K562 (cell line): Measurements from ENCODE around the gene SNX33. TPM values are rescaled to one million over a fixed set of nuclear protein-coding genes. Genes with fewer than 3 reads are reported as not detected.

Experiments
- CBFA2T2 ChIP-seq: fragments of 450-650 bp; conservative IDR thresholded peaks from 2 replicates; pipeline ENCODE4 v1.6.1; 2017; ENCODE audit warnings: mild to moderate bottlenecking
- CBX8 ChIP-seq: fragments of 200-600 bp; sonication (generic); IDR thresholded peaks from 2 replicates; pipeline ENCODE4 v1.6.1; 2012; ENCODE audit warnings: borderline replicate concordance, mixed run types, low read depth, mild to moderate bottlenecking, moderate library complexity, mixed read lengths, low read length, control low read depth, inconsistent platforms; ENCODE audit not compliant: poor library complexity, severe bottlenecking; ENCODE audit errors: extremely low read depth
- CXXC5 ChIP-seq: fragments of 250-450 bp; sonication (Bioruptor Pico); IDR thresholded peaks from 2 replicates; pipeline ENCODE4 v1.8.0; 2022; ENCODE audit warnings: inconsistent platforms, mild to moderate bottlenecking, moderate library complexity
- HDAC3 ChIP-seq: fragments of 450-650 bp; IDR thresholded peaks from 2 replicates; pipeline ENCODE4 v1.6.1; 2018; ENCODE audit warnings: borderline replicate concordance, mild to moderate bottlenecking, moderate library complexity; ENCODE audit not compliant: partially characterized antibody
- KAT8 ChIP-seq: fragments of 450-650 bp; IDR thresholded peaks from 2 replicates; pipeline ENCODE4 v1.6.1; 2016; ENCODE audit warnings: low read depth, mild to moderate bottlenecking
- MAFG ChIP-seq: fragments of 450-650 bp; conservative IDR thresholded peaks from 2 replicates; pipeline ENCODE4 v1.6.1; 2016; ENCODE audit warnings: missing genetic modification characterization, missing compliant biosample characterization
- MCM2 ChIP-seq: fragments of 450-650 bp; IDR thresholded peaks from 2 replicates; pipeline ENCODE4 v1.6.1; 2017; ENCODE audit warnings: low read depth, mild to moderate bottlenecking
- MTA1 ChIP-seq: fragments of 450-650 bp; IDR thresholded peaks from 2 replicates; pipeline ENCODE4 v1.6.1; 2017; ENCODE audit warnings: borderline replicate concordance
- MTF1 ChIP-seq: fragments of 250-450 bp; sonication (Bioruptor Pico); IDR thresholded peaks from 2 replicates; pipeline ENCODE4 v1.9.0; 2021; ENCODE audit warnings: moderate library complexity, mild to moderate bottlenecking, inconsistent platforms, borderline replicate concordance
- MYNN ChIP-seq, 2 experiments: sonication (generic); formaldehyde crosslinking in 1 of 2; IDR thresholded peaks; 2 replicates each; pipeline versions ENCODE4 v1.5.0 to v1.6.1; 2016 to 2020; ENCODE audit warnings: antibody characterized with exemption in 1 of 2, missing genetic modification reagents in 1 of 2
- NFIC ChIP-seq: fragments of 450-650 bp; IDR thresholded peaks from 2 replicates; pipeline ENCODE4 v1.6.1; 2017; ENCODE audit warnings: mild to moderate bottlenecking, inconsistent platforms
- POLR2AphosphoS5 ChIP-seq: IDR thresholded peaks from 2 replicates; pipeline ENCODE4 v1.6.1; 2011; ENCODE audit warnings: mild to moderate bottlenecking, low read depth, low read length, moderate library complexity; ENCODE audit not compliant: control insufficient read depth, insufficient read depth
- RFX7 ChIP-seq: fragments of 250-450 bp; sonication (Bioruptor Pico); IDR thresholded peaks from 2 replicates; pipeline ENCODE4 v1.5.1; 2021; ENCODE audit warnings: mild to moderate bottlenecking
- SMARCE1 ChIP-seq: fragments of 450-650 bp; IDR thresholded peaks from 2 replicates; pipeline ENCODE4 v1.7.1; 2016; ENCODE audit warnings: mild to moderate bottlenecking
- SOX6 ChIP-seq: fragments of 450-650 bp; IDR thresholded peaks from 2 replicates; pipeline ENCODE4 v1.6.1; 2014; ENCODE audit warnings: mild to moderate bottlenecking
- SRF ChIP-seq, 2 experiments: fragments of 250-450, 450-650 bp in 1 of 2; sonication (Bioruptor Pico) in 1 of 2; sonication (generic) in 1 of 2; formaldehyde crosslinking; IDR thresholded peaks; 2 replicates each; pipeline versions ENCODE4 v1.5.0 to v1.5.1; 2020 to 2022; ENCODE audit warnings: mild to moderate bottlenecking in 1 of 2, missing genetic modification reagents in 1 of 2
- SRSF7 ChIP-seq: fragments of 200-400 bp; formaldehyde crosslinking; optimal IDR thresholded peaks from 2 replicates; pipeline ENCODE3; 2017; ENCODE audit warnings: mild to moderate bottlenecking, low read depth, low read length
- TCF3 ChIP-seq: sonication (generic); formaldehyde crosslinking; IDR thresholded peaks from 2 replicates; pipeline ENCODE4 v1.4.0; 2020; ENCODE audit warnings: mild to moderate bottlenecking, missing genetic modification reagents
- VEZF1 ChIP-seq: fragments of 200-800 bp; sonication (Bioruptor generic); IDR thresholded peaks from 2 replicates; pipeline ENCODE4 v1.6.1; 2017; ENCODE audit warnings: missing genetic modification characterization, missing compliant biosample characterization
- ZKSCAN1 ChIP-seq: fragments of 150-350 bp; IDR thresholded peaks from 2 replicates; pipeline ENCODE4 v1.6.1; 2016; ENCODE audit warnings: low read depth, low read length
- ZNF134 ChIP-seq: fragments of 250-450 bp; sonication (Bioruptor Pico); conservative IDR thresholded peaks from 2 replicates; pipeline ENCODE4 v1.4.0; 2020
- ZNF444 ChIP-seq: fragments of 250-450 bp; sonication (Bioruptor Pico); IDR thresholded peaks from 2 replicates; pipeline ENCODE4 v1.4.0; 2020; ENCODE audit warnings: mild to moderate bottlenecking, moderate library complexity
- ZSCAN29 ChIP-seq: fragments of 450-650 bp; IDR thresholded peaks from 2 replicates; pipeline ENCODE4 v1.6.1; 2017
- polyA plus RNA-seq, 8 experiments: library from polyadenylated mRNA; depleted of rRNA in 4 of 8; stranded (reverse) in 5 of 8; unstranded in 3 of 8; fragments of >200 nt; fragmentation: Nextera tagmentation in 2 of 8; fragmentation: Illumina TruSeq in 1 of 8; extraction: Ambion mirVana in 2 of 8; extraction: Trizol in 1 of 8; gene quantifications; 2 replicates each; pipeline versions ENCODE4 v1.2.1 to v1.2.3, GENCODE V29; 2011 to 2014; ENCODE audit warnings: inconsistent platforms in 1 of 8, missing spikeins in 1 of 8
- total RNA-seq, 7 experiments: library from RNA; depleted of rRNA in 6 of 7; stranded (reverse); fragments of >200 nt in 6 of 7; fragmentation: Illumina TruSeq in 2 of 7; extraction: Trizol in 2 of 7; gene quantifications; 2 replicates each; pipeline versions ENCODE4 v1.2.1 to v1.2.3, GENCODE V29; 2011 to 2021; ENCODE audit warnings: low replicate concordance in 1 of 7
- TF ChIP-seq, protein P1 (sequence below): fragments of 450-650 bp; formaldehyde crosslinking; IDR thresholded peaks from 2 replicates; pipeline ENCODE4 v1.4.0; 2022; ENCODE audit warnings: missing genetic modification characterization
- TF ChIP-seq, protein P2 (sequence below): fragments of 250-450 bp; sonication (Bioruptor Pico); IDR thresholded peaks from 2 replicates; pipeline ENCODE4 v1.8.0; 2021; ENCODE audit warnings: moderate library complexity, mild to moderate bottlenecking, inconsistent platforms

SNX33 gene
- total and polyA plus RNA-seq, 9 of the 15 experiments (the other 6 are each of a cell fraction or from before 2014, with no cell fraction given), result 1.4 to 14.1 (median 8.2) TPM

- TF ChIP-seq VEZF1 (CRISPR knock-in tag) (peak; percentile 68), ZNF444 (CRISPR knock-in tag) (no peak), SRF (CRISPR knock-in tag; IDR thresholded peaks at IDR 0.05) (no peak), HDAC3 (no peak), SOX6 (no peak), CXXC5 (CRISPR knock-in tag) (no peak), ZKSCAN1 (peak; percentile 62; the same call in 1 of the 2 replicates), MYNN (IDR thresholded peaks at IDR 0.05) (0 out of 2 replicates have a peak, but pooled peaks have one; percentile 37), MYNN (CRISPR knock-in tag; IDR thresholded peaks at IDR 0.05) (no peak), ZSCAN29 (no peak), TCF3 (CRISPR knock-in tag) (peak; percentile 84), POLR2AphosphoS5 (peak; percentile 50; the same call in 1 of the 2 replicates), MAFG (tag) (no peak), RFX7 (CRISPR knock-in tag) (no peak), SMARCE1 (no peak), NFIC (0 out of 2 replicates have a peak, but pooled peaks have one; percentile 32), CBFA2T2 (peak; percentile 74), KAT8 (no peak), MTA1 (no peak), SRSF7 (no peak), CBX8 (no peak), ZNF134 (no peak), MCM2 (no peak), MTF1 (CRISPR knock-in tag) (no peak)
- TF ChIP-seq, protein P1, sequence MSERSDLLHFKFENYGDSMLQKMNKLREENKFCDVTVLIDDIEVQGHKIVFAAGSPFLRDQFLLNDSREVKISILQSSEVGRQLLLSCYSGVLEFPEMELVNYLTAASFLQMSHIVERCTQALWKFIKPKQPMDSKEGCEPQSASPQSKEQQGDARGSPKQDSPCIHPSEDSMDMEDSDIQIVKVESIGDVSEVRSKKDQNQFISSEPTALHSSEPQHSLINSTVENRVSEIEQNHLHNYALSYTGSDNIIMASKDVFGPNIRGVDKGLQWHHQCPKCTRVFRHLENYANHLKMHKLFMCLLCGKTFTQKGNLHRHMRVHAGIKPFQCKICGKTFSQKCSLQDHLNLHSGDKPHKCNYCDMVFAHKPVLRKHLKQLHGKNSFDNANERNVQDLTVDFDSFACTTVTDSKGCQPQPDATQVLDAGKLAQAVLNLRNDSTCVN (CRISPR knock-in tag), result no peak
- TF ChIP-seq, protein P2, sequence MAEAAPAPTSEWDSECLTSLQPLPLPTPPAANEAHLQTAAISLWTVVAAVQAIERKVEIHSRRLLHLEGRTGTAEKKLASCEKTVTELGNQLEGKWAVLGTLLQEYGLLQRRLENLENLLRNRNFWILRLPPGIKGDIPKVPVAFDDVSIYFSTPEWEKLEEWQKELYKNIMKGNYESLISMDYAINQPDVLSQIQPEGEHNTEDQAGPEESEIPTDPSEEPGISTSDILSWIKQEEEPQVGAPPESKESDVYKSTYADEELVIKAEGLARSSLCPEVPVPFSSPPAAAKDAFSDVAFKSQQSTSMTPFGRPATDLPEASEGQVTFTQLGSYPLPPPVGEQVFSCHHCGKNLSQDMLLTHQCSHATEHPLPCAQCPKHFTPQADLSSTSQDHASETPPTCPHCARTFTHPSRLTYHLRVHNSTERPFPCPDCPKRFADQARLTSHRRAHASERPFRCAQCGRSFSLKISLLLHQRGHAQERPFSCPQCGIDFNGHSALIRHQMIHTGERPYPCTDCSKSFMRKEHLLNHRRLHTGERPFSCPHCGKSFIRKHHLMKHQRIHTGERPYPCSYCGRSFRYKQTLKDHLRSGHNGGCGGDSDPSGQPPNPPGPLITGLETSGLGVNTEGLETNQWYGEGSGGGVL (CRISPR knock-in tag), result no peak
Observed at GRCh38 chr15:75606711-75607699, 40.7 kb upstream of the SNX33 start (continued).
